Upper lobe of left lung (tissue), 4 donors: ENCODE measurements around the gene RIPK3.

Experiments used
- POLR2A ChIP-seq, 4 donors: fragments of 450-650 bp; IDR thresholded peaks; one replicate each; pipeline ENCODE4 v1.5.1; 2016 to 2017; ENCODE audit warnings: antibody characterized with exemption in 4 of 4, mild to moderate bottlenecking in 2 of 4
- POLR2AphosphoS5 ChIP-seq, 2 donors: sonication (generic); formaldehyde crosslinking; IDR thresholded peaks; one replicate each; pipeline ENCODE4 v1.5.1; 2017; ENCODE audit warnings: antibody characterized with exemption in 2 of 2
- TF ChIP-seq, protein P1 (sequence below), 6 experiments: fragments of 450-650 bp in 4 of 6; fragments of 200-600 bp in 2 of 6; sonication (generic) in 2 of 6; IDR thresholded peaks; one replicate each; pipeline ENCODE4 v1.5.1; 2016 to 2019; ENCODE audit warnings: antibody characterized with exemption in 6 of 6

DNA sequence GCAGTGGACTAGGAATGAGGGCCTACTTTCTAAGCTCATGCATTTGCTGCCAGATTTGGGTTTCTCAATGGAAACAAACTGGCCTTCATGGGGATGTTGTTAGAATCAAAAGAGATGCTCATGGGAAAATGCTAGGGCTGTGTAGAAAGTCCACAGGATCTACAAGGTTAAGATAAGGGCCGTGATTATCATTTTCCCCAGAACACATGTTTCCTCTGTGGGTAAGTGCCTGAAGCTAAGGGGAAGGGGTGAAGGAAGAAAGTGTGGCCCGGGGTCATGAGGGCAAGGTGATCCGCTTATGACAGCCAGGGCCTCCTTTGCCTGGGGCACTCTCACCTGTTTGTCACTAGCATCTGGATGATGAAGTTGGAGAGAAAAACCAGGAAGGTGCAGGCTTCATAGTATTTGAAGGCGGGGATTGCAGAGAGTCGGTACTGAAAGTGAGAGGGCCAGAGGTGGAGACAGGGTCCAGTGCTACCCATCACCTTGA is 14.7 kb downstream of the RIPK3 start:
- TF ChIP-seq POLR2A (IDR thresholded peaks at IDR 0.05), result no peak
- TF ChIP-seq, protein P1, sequence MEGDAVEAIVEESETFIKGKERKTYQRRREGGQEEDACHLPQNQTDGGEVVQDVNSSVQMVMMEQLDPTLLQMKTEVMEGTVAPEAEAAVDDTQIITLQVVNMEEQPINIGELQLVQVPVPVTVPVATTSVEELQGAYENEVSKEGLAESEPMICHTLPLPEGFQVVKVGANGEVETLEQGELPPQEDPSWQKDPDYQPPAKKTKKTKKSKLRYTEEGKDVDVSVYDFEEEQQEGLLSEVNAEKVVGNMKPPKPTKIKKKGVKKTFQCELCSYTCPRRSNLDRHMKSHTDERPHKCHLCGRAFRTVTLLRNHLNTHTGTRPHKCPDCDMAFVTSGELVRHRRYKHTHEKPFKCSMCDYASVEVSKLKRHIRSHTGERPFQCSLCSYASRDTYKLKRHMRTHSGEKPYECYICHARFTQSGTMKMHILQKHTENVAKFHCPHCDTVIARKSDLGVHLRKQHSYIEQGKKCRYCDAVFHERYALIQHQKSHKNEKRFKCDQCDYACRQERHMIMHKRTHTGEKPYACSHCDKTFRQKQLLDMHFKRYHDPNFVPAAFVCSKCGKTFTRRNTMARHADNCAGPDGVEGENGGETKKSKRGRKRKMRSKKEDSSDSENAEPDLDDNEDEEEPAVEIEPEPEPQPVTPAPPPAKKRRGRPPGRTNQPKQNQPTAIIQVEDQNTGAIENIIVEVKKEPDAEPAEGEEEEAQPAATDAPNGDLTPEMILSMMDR (IDR thresholded peaks at IDR 0.05), result no peak
- no peak for TF ChIP-seq POLR2AphosphoS5 (IDR thresholded peaks at IDR 0.05)
